ENCODE measurements around the gene LCMT2.
"Not testable (repeated sequence)": the region's sequence is repeated elsewhere in the genome, so short reads cannot be mapped to it uniquely, and the experiment has no call there.

Gene LCMT2

DNA sequence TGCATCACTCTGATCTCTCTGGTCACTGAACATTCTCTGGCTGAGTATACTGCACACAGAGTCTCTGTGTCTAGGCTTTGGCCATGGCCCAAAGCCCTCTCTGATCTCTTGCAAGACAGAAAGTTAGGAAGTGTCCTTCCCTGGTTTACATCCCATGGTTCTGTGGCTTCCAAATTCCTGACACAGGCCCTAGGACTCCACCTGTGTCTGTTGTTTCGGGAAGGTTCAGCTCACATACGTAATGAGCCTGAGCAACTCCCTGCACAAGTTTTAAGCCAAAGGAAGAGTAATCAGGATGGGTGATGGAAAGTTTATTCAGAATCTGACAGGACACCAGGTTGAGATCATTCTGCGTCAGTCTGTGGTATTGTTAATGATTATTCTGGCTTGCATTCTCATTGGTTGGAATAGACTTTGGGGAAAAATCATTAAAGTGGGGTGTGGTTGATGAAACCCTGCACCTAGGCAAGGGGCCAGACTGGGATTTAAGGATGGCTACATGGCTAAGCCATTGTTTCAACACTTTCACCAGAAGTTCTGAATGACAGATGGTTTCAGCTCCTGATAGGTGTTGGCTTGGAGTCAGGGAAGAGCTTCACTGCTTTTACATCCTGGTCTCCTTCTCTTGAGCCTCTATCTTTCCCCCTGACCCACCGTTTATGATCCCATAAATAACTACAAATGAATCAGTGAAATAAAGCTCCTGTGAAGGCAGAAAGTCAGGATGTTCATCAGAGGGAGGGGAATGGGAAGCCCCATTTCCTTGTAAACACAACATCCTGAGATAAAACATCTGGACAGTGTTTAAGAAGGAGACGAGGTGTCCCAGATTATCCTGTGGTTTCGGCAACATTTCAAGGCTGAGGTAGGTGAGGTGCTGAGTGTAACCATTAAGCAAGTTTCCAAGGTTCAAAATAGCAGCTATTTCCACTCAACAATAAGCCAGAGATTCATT lies 14.1 kb downstream of the LCMT2 start:
- DNase-seq: no peak

GRCh38 chr15:43314171-43314570 lies 16.2 kb downstream of the LCMT2 start:
- DNase-seq: no peak

GRCh38 chr15:43312378-43312777 lies 18.0 kb downstream of the LCMT2 start:
- DNase-seq: no peak

DNA sequence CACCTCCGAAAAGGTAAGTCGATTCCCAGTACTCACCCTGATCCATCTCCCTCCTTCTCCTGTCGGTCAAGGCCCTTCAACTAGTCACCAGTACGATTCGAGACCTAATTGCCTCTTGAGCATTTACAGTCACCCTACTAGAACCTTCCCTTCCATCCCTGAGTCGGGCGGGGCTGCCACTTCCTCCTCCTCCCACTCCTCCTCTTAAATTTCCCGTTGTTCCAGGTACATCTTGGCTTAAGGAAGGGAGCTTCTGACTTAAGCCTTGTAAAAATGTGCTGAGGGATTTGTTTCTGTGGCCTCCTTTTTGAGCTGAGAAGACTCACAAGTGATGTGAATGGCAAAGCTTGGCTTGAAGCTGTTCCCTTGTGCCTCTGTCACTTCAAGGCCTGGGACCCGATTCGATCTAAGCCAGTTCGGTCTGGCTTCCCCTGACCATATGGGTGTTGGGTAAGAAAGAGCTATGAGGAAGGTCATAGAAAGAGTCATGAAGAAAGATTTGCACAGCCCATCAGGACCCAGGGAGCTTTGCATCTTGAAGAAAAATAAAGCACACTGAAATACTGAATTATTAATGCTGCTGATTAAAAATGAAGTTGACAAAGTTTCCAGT lies 28.1 kb downstream of the LCMT2 start, which contains the start of gene TGM7:
TSS of gene TGM7 (minus strand) at position 51 of the 613 bp plus-strand sequence.
- no peak for DNase-seq

GRCh38 chr15:43299884-43300283 lies 30.5 kb downstream of the LCMT2 start:
- no peak for DNase-seq

DNA sequence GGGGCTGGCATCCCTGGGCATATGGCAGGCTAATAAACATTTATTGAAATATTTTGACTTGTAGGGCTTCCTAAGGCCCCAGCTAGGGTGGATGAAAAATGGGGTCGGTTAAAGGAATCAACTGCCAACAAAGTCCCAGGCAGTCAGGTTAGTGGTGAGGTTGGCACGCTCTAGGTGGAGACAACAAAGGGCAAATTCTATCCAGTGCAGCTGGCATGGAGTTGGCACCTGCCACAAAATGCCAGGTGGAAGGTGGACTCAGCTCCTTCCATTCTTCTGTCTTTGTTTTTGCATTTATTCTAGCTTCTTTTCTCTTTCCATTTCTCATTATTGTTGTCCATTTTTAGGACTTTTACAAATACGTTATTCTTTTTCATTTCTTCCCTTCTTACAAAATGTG lies 31.0 kb downstream of the LCMT2 start:
- DNase-seq: no peak

DNA sequence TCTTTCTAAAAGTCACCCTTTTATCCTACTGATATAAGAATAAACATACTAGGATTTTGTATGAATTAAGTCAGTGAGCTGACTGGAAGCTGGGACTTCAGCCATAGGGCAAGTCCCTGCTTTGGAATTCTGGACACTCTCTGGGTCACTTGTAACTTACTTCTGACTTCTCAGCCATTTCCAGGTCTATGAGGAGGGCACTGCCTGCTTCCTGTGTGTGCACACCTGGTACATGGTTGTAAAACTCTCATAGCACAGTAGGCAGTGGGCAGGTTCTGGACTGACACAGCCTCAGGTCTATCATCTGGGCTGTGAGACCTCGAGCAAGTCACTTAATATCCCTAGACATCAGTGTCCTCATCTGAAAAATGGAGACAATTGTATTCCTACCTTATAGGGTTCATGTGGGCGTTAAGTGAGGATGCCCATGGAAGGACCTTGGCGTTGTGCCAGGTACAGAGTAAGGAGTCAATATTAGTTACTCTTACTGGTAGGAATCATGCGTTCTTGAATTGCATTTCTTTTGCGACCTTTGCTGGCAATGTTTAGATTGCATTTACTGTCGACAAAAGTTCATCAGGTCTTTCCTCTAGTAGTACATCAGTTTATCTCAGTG lies 36.2 kb downstream of the LCMT2 start:
- no peak for DNase-seq

DNA sequence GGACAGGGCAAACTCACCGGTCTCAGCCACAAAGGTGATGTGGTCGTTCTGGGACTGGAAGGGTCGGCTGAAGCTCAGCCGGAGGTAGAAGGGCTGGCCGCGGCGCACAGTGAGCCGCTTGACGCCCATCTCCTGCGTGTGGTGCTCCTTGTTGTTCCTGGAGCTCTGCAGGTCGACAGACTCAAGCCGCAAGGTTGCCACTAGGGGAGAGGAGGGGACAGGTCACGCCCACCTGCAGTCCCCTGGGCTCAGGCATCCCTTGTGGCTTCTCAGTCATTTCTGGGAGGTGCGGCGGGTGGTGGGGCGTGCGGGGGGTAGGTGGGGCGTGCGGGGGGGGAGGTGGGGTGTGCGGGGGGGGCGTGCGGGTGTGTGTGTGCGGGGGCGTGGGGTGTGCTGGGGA lies 36.9 kb downstream of the LCMT2 start:
- no peak for DNase-seq

- no peak for DNase-seq
Observed at GRCh38 chr15:43292375-43293078, 37.8 kb downstream of the LCMT2 start.

DNA sequence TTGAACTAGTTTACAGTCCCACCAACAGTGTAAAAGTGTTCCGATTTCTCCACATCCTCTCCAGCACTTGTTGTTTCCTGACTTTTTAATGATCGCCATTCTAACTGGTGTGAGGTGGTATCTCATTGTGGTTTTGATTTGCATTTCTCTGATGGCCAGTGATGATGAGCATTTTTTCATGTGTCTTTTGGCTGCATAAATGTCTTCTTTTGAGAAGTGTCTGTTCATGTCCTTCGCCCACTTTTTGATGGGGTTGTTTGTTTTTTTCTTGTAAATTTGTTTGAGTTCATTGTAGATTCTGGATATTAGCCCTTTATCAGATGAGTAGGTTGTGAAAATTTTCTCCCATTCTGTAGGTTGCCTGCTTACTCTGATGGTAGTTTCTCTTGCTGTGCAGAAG lies 40.7 kb downstream of the LCMT2 start:
- not testable (repeated sequence) for DNase-seq

GRCh38 chr15:43287254-43287653 lies 43.1 kb downstream of the LCMT2 start:
- no peak for DNase-seq

DNA sequence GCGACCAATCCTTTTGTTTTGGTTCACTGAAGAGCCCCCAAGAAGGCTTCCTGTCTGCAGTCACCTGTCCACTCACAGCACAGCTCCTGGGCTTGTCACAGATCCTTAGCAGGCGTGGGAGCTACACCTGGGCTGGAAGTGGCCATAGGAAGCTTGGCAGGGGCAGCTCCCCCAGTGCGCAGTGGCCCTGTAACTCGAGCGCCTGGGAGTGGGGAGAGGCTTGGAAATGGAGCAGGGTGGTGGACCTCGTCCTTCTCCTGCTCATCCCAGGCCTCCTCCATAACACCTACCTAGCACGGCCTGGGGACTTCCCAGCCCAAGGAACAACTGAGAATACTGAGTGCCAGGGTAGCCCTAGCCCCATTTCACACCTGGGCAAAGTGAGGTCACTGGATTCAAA lies 44.3 kb downstream of the LCMT2 start:
- DNase-seq: no peak

DNA sequence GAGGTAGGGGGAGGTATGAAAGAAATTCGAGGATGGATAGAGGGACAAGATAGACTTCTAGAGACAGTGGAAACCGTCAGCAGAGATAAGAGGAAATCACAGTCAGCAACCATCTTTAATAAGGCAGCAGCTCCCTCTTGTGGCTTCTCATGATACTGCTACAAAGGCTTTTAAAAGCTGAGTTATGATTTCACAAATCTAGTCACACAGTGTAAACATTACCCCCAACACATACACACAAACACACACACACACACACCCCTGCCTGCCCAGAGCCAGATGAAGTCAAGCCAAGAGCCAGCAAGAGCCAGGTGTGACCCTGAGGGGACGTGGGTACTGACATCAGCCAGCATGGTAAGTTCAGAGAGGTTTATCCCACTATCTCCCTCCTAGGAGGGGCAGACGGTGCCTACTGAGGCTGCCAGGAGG lies 44.8 kb downstream of the LCMT2 start:
- DNase-seq: peak; percentile 45

DNA sequence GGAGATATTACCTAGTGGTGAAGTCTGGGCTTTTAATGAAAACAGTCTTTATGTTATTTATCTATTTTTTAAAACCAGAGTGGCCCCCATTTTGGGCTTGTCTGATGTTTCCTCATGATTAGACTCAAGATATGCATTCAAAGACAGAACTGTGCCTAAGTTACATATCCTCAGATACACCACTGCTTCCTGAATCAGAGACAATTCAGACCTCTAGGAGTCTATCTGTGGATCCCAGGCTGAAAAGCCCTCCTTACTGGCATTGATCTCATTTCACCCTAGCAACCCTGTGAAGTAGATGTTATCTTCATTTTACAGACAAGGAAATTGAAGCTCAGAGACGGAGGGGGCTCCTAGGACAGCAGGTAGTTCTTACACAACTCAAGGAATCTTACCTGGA lies 46.8 kb downstream of the LCMT2 start:
- DNase-seq: no peak

- DNase-seq: no peak
Observed at GRCh38 chr15:43281926-43282602, 48.3 kb downstream of the LCMT2 start.

- DNase-seq: no peak
Observed at GRCh38 chr15:43280996-43281395, 49.4 kb downstream of the LCMT2 start.

DNA sequence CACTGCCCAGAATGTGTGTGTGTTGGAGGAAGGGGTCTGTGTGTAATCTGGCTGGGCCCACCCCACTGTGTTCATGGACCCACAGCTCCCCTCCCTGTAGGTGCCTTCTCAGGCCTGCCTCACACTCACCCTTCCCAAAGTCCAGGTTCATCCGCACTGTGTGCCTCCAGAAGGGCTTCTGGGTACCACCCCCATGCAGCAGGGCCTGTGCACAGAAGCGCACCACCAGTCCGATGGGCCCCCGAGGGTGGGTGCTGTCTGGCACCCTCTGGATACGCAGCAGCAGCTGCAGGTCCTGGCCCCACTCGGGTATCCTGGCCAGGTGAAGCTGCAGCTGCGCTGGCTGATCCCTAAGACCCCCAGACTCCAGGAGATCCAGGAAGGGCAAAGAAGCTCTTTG lies 50.9 kb downstream of the LCMT2 start:
- DNase-seq: no peak

DNA sequence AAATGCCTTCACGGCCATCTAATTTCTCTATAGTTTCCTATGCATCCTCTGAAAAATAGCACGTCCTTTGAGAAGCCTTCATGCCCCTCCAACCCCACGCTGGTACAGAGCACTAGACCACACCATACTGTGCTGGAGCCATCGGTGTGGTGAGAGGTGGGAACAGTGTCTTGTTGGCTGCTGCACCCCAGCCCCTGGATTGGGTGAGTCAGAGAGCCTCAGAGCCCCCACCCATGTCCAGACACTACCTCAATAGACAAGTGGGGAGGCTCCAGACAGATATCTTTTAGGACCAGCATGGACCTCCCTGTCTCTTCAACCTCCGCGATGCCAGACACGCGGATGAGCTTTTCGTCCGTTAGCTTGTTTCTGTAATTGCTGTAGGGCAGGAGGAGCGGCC lies 51.5 kb downstream of the LCMT2 start:
- DNase-seq: no peak

DNA sequence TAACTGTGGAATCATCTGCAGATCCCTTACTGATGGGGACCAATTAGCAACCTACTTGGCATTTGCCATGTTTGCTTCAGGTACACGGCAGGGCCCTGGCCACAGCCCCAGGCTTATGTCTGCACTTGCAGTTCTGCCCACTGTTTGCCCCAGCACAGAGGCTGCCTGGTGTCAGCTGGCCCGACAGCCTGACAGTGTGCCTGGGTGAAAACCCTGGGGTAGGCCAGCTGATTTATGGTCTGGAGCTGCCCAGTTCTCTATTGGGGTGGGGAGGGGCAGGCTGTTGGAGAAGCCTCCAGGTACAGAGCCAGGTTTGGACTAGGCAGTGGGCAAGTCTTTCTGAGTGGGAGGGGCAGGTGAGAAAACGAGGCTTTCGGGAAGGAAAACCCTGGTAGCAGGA lies 52.5 kb downstream of the LCMT2 start:
- no peak for DNase-seq

- DNase-seq: no peak
Observed at GRCh38 chr15:43277231-43277823, 53.0 kb downstream of the LCMT2 start.

DNA sequence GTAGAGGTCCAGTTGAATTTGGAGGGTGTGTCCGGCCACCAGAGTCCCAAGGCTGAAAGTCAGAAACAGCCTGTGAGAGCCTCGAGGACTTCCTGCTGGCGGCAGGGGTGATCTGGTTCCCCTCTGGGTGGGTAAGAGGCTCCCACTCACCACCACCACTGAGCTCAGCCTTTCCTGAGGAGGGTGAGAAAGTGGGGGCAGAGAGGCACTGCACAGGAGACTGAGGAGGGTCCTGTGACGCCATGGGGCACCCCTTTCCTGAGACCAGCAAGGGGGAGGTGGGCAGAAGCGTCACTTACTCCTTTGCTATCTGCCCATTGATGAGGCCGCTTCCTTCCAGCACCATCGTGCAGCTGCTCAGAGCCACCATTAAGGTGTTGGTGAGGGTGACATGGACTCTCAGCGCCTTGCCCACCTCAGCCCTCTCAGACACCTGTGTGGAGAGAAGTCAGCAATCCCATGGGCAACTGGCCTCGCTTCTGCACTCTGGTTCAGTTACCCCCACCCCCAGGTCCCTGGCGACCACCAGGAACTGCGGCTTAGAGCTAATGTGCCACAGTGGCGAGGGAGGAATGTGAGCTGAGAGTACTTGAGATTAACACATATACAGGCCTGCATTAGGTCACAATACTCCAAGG lies 53.7 kb downstream of the LCMT2 start:
- DNase-seq: no peak
